ENCODE measurements around the gene C9orf72. TPM values are rescaled to one million over a fixed set of nuclear protein-coding genes. Genes with fewer than 3 reads are reported as not detected.

C9orf72 gene
- total RNA-seq, 3 donors from 2014 or later = 12.5 to 20.5 (median 14.6) TPM

DNA sequence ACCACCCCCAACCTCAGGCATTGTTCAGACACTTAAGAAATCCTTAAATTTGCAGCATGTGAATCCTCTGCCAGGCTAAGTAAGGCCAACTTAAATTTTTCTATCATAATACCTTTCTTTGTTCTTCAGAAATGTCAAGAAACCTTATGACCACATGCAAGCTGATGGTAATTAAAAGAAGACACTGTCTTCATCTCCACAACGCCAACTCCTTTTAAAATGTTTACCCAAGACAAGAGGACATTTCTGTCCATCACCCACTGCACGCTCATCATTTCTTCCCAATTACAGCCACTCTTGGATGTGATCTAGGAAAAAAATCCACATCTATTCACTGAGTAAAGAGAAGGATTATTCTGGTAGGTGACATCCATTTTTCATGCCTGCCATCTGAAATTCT, 55.3 kb downstream of the C9orf72 start:
- H3K4me1 ChIP-seq (ENCODE audit: low read depth) = peaks cover 4% of the 10 kb centered on the region
- ATAC-seq = no peak
- DNase-seq = no peak
- no peak overlapping the region for H3K4me3 ChIP-seq
- TF ChIP-seq, protein P1, sequence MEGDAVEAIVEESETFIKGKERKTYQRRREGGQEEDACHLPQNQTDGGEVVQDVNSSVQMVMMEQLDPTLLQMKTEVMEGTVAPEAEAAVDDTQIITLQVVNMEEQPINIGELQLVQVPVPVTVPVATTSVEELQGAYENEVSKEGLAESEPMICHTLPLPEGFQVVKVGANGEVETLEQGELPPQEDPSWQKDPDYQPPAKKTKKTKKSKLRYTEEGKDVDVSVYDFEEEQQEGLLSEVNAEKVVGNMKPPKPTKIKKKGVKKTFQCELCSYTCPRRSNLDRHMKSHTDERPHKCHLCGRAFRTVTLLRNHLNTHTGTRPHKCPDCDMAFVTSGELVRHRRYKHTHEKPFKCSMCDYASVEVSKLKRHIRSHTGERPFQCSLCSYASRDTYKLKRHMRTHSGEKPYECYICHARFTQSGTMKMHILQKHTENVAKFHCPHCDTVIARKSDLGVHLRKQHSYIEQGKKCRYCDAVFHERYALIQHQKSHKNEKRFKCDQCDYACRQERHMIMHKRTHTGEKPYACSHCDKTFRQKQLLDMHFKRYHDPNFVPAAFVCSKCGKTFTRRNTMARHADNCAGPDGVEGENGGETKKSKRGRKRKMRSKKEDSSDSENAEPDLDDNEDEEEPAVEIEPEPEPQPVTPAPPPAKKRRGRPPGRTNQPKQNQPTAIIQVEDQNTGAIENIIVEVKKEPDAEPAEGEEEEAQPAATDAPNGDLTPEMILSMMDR (IDR thresholded peaks at IDR 0.05) = no peak
- H3K9me3 ChIP-seq = no peaks in the 10 kb centered on the region
- intact Hi-C loops (cut with DNase I, micrococcal nuclease) = no loop called here
- H3K36me3 ChIP-seq (ENCODE audit: low read depth) = no peaks in the 10 kb centered on the region

DNA sequence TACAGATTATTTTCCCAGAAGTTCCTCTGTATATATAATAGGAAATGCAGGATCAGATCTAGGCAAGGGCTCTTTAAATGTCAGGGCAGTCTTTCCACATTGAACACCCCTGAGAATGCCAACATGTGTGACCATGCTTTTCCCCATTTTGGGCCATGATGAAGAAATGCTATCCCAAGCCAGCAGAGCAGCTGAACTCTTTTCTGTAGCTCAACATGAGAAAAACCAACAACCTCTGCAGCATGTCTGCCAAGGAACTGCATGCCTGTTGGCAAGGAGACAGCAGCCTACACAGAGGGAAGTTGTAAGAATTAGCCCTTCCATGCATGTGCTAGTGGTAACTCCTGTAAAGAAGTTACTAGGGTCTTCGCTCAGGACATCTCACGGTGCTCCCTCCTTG, 58.7 kb downstream of the C9orf72 start:
- H3K36me3 ChIP-seq (ENCODE audit: low read depth) = no peaks in the 10 kb centered on the region
- intact Hi-C loops (cut with DNase I, micrococcal nuclease) = no loop called here
- TF ChIP-seq, protein P1 (IDR thresholded peaks at IDR 0.05) = no peak
- H3K4me1 ChIP-seq (ENCODE audit: low read depth) = peaks cover 4% of the 10 kb centered on the region
- ATAC-seq = no peak
- no peak for DNase-seq
- H3K4me3 ChIP-seq = no peak overlapping the region
- no peaks in the 10 kb centered on the region for H3K9me3 ChIP-seq

DNA sequence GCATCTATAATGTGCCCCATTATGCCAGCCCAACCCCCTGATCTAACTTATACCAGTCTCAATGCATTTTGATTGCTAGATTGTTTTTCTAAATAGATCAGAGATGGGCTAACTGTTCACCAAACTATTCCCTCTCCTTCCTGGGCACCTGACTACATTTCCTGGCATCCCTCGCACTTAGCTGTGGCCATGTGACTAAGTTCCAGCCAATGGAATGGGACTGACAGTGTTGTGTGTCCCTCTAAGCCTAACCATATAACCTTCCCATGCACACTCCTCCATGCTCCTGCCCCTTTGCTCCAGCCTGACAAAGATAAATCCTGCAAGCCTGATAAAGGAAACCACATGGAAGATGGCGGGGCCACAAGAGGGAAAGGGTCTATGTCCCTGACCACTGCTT, 61.5 kb downstream of the C9orf72 start:
- intact Hi-C loops (cut with DNase I, micrococcal nuclease) = no loop called here
- peaks cover 2% of the 10 kb centered on the region for H3K4me1 ChIP-seq (ENCODE audit: low read depth)
- no peak for ATAC-seq
- H3K36me3 ChIP-seq (ENCODE audit: low read depth) = no peaks in the 10 kb centered on the region
- no peak for DNase-seq
- H3K9me3 ChIP-seq = no peaks in the 10 kb centered on the region
- TF ChIP-seq, protein P1 (IDR thresholded peaks at IDR 0.05) = no peak
- H3K4me3 ChIP-seq = no peak overlapping the region

DNA sequence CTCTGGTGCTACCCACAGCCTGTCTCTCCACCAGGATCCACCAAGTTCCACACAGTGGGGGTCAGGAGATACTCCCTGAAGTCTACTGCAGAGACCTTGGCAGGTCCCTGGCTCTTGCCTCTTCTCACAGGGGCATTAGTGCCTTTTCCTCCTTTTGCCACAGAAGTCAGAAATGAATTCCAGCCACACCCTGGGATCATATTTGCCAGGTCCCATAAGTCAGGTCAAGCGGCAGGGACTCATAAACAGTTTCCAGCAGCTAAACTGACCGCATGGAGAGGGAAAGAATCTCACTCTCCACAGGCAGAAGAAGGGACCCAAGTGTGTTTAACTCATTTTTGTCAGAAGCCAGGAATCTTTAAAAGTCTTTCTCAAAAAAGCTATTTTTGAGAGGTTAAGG, 62.5 kb downstream of the C9orf72 start:
- no peaks in the 10 kb centered on the region for H3K9me3 ChIP-seq
- ATAC-seq (peak; percentile 18), DNase-seq (no peak)
- intact Hi-C loops (cut with DNase I, micrococcal nuclease) = no loop called here
- TF ChIP-seq, protein P1 (IDR thresholded peaks at IDR 0.05) = no peak
- H3K4me3 ChIP-seq = no peak overlapping the region
- no peaks in the 10 kb centered on the region for H3K4me1 ChIP-seq (ENCODE audit: low read depth)
- H3K36me3 ChIP-seq (ENCODE audit: low read depth) = no peaks in the 10 kb centered on the region

DNA sequence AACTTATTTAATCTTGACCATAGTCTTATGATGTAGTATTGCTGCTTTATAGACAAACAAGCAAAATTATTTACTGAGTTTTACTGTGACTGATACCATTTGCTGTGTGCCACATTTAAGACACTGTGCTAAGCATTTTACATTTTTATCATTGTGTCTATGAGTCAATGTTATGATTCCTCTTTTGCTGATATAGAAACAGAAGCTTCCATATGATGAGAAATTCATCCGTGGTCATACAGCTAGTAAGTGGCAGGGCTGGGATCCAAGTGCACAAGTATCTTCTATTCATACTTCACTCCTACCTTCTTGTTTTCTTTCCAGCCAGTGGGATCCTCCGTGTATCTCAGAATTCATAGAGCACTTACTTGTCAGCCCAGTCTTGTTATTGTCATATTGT, 66.3 kb downstream of the C9orf72 start:
- TF ChIP-seq, protein P1 (IDR thresholded peaks at IDR 0.05) = no peak
- Histone ChIP-seq H3K36me3 (ENCODE audit: low read depth) (no peaks in the 10 kb centered on the region), H3K9me3 (no peaks in the 10 kb centered on the region), H3K4me1 (ENCODE audit: low read depth) (no peaks in the 10 kb centered on the region), H3K4me3 (no peak overlapping the region)
- ATAC-seq (no peak), DNase-seq (no peak)
- intact Hi-C loops (cut with DNase I, micrococcal nuclease) = no loop called here

DNA sequence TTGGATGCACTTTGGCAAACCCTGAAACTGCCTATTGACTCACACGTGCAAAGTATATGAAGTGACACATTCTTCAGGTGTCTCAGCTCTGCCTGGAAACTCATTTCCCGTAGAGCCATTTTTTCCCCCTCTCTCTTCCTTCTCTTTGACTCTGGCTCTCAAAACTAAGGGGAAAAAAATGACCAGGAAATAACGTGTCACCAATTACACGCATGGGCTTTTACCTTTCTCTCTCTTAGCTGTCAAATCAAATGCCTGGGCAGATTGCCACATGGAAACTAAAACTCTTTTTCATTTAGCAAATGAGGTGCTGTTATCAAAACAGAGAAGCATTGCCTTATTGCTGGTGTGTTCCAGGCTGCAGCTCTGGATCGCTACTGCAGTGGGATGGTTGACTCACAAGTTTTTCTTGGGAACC, 67.5 kb downstream of the C9orf72 start:
- H3K4me3 ChIP-seq = no peak overlapping the region
- no peaks in the 10 kb centered on the region for H3K4me1 ChIP-seq (ENCODE audit: low read depth)
- ATAC-seq = peak; percentile 16
- intact Hi-C loops (cut with DNase I, micrococcal nuclease) = no loop called here
- no peak for DNase-seq
- H3K9me3 ChIP-seq = no peaks in the 10 kb centered on the region
- no peaks in the 10 kb centered on the region for H3K36me3 ChIP-seq (ENCODE audit: low read depth)
- TF ChIP-seq, protein P1 (IDR thresholded peaks at IDR 0.05) = no peak
